Prostate gland (tissue), 2 donors: ENCODE results near the gene GUCY2F.

Experiments
- POLR2A ChIP-seq: fragments of 450-650 bp; IDR thresholded peaks from one replicate; pipeline ENCODE4 v1.6.1; 2016; ENCODE audit warnings: antibody characterized with exemption, mild to moderate bottlenecking
- TF ChIP-seq, protein P1 (sequence below), 4 experiments: fragments of 200-600 bp in 2 of 4; fragments of 450-650 bp in 2 of 4; sonication (generic) in 2 of 4; IDR thresholded peaks; 1 replicate in 3 of 4; 2 replicates in 1 of 4; pipeline ENCODE4 v1.5.1; 2016 to 2019; ENCODE audit warnings: antibody characterized with exemption in 4 of 4, mild to moderate bottlenecking in 2 of 4, moderate library complexity in 2 of 4

DNA sequence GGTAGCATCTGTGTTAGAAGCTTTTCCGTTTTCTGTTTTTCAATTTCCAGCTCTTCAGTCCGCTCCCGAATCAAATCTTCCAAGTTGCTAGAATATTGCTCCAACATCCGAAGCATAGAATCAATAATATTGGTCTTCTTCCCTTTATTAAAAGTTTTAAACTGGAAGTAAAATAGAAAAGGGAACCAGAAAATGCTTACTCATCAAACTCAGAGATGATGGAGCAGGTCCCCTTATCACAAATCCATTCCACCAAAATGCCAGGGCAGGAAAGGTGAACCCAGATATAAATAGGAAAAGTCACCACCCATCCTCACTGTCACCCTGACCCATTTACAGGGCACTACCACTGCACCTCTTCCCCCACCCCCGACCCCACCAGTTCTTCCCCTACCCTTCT, 89.0 kb downstream of the GUCY2F start:
- TF ChIP-seq, protein P1, sequence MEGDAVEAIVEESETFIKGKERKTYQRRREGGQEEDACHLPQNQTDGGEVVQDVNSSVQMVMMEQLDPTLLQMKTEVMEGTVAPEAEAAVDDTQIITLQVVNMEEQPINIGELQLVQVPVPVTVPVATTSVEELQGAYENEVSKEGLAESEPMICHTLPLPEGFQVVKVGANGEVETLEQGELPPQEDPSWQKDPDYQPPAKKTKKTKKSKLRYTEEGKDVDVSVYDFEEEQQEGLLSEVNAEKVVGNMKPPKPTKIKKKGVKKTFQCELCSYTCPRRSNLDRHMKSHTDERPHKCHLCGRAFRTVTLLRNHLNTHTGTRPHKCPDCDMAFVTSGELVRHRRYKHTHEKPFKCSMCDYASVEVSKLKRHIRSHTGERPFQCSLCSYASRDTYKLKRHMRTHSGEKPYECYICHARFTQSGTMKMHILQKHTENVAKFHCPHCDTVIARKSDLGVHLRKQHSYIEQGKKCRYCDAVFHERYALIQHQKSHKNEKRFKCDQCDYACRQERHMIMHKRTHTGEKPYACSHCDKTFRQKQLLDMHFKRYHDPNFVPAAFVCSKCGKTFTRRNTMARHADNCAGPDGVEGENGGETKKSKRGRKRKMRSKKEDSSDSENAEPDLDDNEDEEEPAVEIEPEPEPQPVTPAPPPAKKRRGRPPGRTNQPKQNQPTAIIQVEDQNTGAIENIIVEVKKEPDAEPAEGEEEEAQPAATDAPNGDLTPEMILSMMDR (IDR thresholded peaks at IDR 0.05) = no peak
- TF ChIP-seq POLR2A = no peak
